OCI-LY7 (cell line): ENCODE results near the gene AGBL4. TPM values are rescaled to one million over a fixed set of nuclear protein-coding genes. Genes with fewer than 3 reads are reported as not detected.

Experiments
- BruUV-seq: library from RNA; stranded (reverse); fragments of 400-500 nt; replicated peaks from 2 replicates; lab custom pipeline; 2021; lab: Mats Ljungman, UMichigan
- CTCF ChIA-PET: fragments of 300-600 bp; sonication (Branson Sonifier 250); formaldehyde crosslinking; loops from one replicate; lab custom pipeline; 2022; ENCODE audit warnings: antibody characterized with exemption; ENCODE audit not compliant: unreplicated experiment; lab: Charles Lee
- POLR2A ChIA-PET: fragments of 300-600 bp; sonication (Branson Sonifier 250); formaldehyde crosslinking; loops from one replicate; lab custom pipeline; 2022; ENCODE audit warnings: antibody characterized with exemption; lab: Charles Lee
- DNase-seq: peaks from one replicate; pipeline ENCODE4 v3.0.0-alpha.2; 2015; ENCODE audit warnings: low spot score
- H2AFZ ChIP-seq: fragments of 200-600 bp; sonication (generic), shearing (Covaris generic); 2 replicates; pipeline ENCODE4 v1.6.1; 2014; ENCODE audit warnings: mild to moderate bottlenecking, antibody characterized with exemption, low read length, moderate library complexity
- H3K27ac ChIP-seq: fragments of 200-600 bp; sonication (generic); 2 replicates; pipeline ENCODE4 v1.5.1; 2014; ENCODE audit warnings: mixed run types, low read depth, mild to moderate bottlenecking, moderate library complexity, low read length, inconsistent platforms; ENCODE audit not compliant: poor library complexity, severe bottlenecking
- H3K36me3 ChIP-seq: fragments of 200-600 bp; sonication (generic); 2 replicates; pipeline ENCODE4 v1.6.1; 2014; ENCODE audit warnings: mild to moderate bottlenecking, antibody characterized with exemption, low read length, moderate library complexity, mixed read lengths; ENCODE audit not compliant: insufficient read depth
- H3K4me1 ChIP-seq: fragments of 200-600 bp; sonication (generic); 2 replicates; pipeline ENCODE4 v1.5.1; 2014; ENCODE audit warnings: mild to moderate bottlenecking, low read length; ENCODE audit not compliant: insufficient read depth, poor library complexity, severe bottlenecking
- H3K4me2 ChIP-seq: fragments of 200-600 bp; sonication (generic); 2 replicates; pipeline ENCODE4 v1.6.1; 2014; ENCODE audit warnings: mild to moderate bottlenecking, low read length
- H3K4me3 ChIP-seq: fragments of 200-600 bp; sonication (generic); 2 replicates; pipeline ENCODE4 v1.5.1; 2014; ENCODE audit warnings: mild to moderate bottlenecking, low read depth, low read length; ENCODE audit not compliant: poor library complexity, severe bottlenecking
- H3K79me2 ChIP-seq: fragments of 200-600 bp; sonication (generic); 2 replicates; pipeline ENCODE4 v1.6.1; 2016; ENCODE audit warnings: low read depth, mild to moderate bottlenecking, low read length, moderate library complexity, mixed read lengths; ENCODE audit not compliant: insufficient read depth
- H3K9me2 ChIP-seq: fragments of 200-600 bp; sonication (generic); 2 replicates; pipeline ENCODE4 v1.6.1; 2016; ENCODE audit warnings: mild to moderate bottlenecking, low read length, mixed read lengths; ENCODE audit not compliant: insufficient read depth
- H3K9me3 ChIP-seq: fragments of 200-600 bp; sonication (generic); 2 replicates; pipeline ENCODE4 v1.6.1; 2014; ENCODE audit warnings: mild to moderate bottlenecking, mixed run types, low read length, mixed read lengths
- H4K20me1 ChIP-seq: fragments of 200-600 bp; sonication (generic); 2 replicates; pipeline ENCODE4 v1.6.1; 2014; ENCODE audit warnings: mild to moderate bottlenecking, antibody characterized with exemption, low read length, moderate library complexity, mixed read lengths; ENCODE audit not compliant: insufficient read depth
- EZH2phosphoT487 ChIP-seq: fragments of 200-600 bp; sonication (generic); IDR thresholded peaks from 2 replicates; pipeline ENCODE4 v1.6.1; 2018; ENCODE audit warnings: low read depth, borderline replicate concordance, mild to moderate bottlenecking, mixed run types, antibody characterized with exemption, low read length, moderate library complexity, mixed read lengths
- intact Hi-C: fragments of 100-400 bp; cut with micrococcal nuclease; formaldehyde crosslinking; loops from one replicate; pipeline ENCODE4 v1.10.0; 2022; ENCODE audit not compliant: unreplicated experiment
- total RNA-seq, 2 experiments: library from RNA; depleted of rRNA in 1 of 2; stranded (reverse); fragments of >200 nt in 1 of 2; shearing (Covaris generic) in 1 of 2; gene quantifications; 2 replicates each; pipeline ENCODE4 v1.2.3, GENCODE V29; 2014 to 2022
- TF ChIP-seq, protein P1 (sequence below): fragments of 200-600 bp; sonication (generic); conservative IDR thresholded peaks from 2 replicates; pipeline ENCODE4 v1.5.1; 2014; ENCODE audit warnings: mild to moderate bottlenecking, antibody characterized with exemption, low read length, moderate library complexity, mixed read lengths

Gene AGBL4
- total RNA-seq, 2 experiments from 2014 or later: not detected

DNA sequence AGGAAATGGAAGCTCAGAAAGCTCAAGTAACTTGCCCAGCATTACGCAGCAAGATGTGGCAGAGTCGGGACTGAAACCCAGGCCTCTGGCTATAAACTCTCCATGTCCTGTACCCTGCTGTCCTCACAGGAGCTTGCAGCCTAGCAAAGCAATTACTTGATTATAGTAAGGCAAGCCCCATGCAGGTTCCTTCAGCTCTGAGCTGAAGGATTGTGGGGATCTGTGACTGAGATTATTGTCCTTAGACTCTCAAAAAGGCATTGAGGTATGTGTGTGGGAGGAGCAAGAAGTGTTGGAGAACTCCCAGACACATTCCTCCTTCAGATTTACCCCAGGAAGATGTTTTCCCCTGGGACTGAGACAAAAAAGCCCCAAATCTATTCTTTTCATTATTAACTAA lies 1427.7 kb downstream of the AGBL4 start:
- no peak overlapping the region for H3K27ac ChIP-seq
- H3K9me3 ChIP-seq: no peaks in the 10 kb centered on the region
- intact Hi-C loops: no loop called here
- TF ChIP-seq EZH2phosphoT487: no peak
- TF ChIP-seq, protein P1, sequence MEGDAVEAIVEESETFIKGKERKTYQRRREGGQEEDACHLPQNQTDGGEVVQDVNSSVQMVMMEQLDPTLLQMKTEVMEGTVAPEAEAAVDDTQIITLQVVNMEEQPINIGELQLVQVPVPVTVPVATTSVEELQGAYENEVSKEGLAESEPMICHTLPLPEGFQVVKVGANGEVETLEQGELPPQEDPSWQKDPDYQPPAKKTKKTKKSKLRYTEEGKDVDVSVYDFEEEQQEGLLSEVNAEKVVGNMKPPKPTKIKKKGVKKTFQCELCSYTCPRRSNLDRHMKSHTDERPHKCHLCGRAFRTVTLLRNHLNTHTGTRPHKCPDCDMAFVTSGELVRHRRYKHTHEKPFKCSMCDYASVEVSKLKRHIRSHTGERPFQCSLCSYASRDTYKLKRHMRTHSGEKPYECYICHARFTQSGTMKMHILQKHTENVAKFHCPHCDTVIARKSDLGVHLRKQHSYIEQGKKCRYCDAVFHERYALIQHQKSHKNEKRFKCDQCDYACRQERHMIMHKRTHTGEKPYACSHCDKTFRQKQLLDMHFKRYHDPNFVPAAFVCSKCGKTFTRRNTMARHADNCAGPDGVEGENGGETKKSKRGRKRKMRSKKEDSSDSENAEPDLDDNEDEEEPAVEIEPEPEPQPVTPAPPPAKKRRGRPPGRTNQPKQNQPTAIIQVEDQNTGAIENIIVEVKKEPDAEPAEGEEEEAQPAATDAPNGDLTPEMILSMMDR: no peak
- H3K9me2 ChIP-seq: no peaks in the 10 kb centered on the region
- BruUV-seq: no TSS peak
- no peaks in the 10 kb centered on the region for H3K36me3 ChIP-seq
- no peak for DNase-seq
- no peaks in the 10 kb centered on the region; the same call in 1 of the 2 replicates for H4K20me1 ChIP-seq
- no peak overlapping the region for H3K4me3 ChIP-seq
- no peaks in the 10 kb centered on the region for H3K79me2 ChIP-seq
- no peak overlapping the region for H3K4me2 ChIP-seq
- no peaks in the 10 kb centered on the region for H3K4me1 ChIP-seq
- ChIA-PET POLR2A (no interaction called here), CTCF (no interaction called here)
- no peak overlapping the region for H2AFZ ChIP-seq

DNA sequence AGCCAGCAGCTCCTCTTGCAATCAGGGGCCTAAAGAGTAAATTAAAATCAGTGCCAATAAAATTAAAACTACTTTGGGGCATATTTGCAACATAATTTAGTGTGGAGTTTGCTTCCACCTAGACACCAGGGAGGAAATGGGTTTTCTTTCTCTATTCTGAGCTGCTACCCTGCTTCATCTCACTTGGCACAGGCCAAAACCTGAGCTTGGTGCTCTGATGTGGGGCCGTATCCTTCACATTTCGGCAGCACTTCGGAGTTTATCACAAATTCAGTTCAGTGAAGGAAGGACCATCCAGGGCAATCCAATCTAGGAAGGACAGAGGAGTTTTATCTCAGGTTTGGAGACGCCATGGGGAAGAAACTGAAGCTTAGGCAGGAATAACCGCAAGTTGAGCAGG lies 1428.1 kb downstream of the AGBL4 start:
- Histone ChIP-seq H3K4me3 (no peak overlapping the region), H3K9me3 (no peaks in the 10 kb centered on the region), H3K36me3 (no peaks in the 10 kb centered on the region), H3K9me2 (no peaks in the 10 kb centered on the region), H4K20me1 (no peaks in the 10 kb centered on the region; the same call in 1 of the 2 replicates), H2AFZ (no peak overlapping the region), H3K4me2 (no peak overlapping the region), H3K79me2 (no peaks in the 10 kb centered on the region), H3K27ac (no peak overlapping the region), H3K4me1 (no peaks in the 10 kb centered on the region)
- intact Hi-C loops: no loop called here
- no peak for DNase-seq
- TF ChIP-seq EZH2phosphoT487: no peak
- TF ChIP-seq, protein P1: no peak
- no TSS peak for BruUV-seq
- ChIA-PET CTCF (no interaction called here), POLR2A (no interaction called here)

DNA sequence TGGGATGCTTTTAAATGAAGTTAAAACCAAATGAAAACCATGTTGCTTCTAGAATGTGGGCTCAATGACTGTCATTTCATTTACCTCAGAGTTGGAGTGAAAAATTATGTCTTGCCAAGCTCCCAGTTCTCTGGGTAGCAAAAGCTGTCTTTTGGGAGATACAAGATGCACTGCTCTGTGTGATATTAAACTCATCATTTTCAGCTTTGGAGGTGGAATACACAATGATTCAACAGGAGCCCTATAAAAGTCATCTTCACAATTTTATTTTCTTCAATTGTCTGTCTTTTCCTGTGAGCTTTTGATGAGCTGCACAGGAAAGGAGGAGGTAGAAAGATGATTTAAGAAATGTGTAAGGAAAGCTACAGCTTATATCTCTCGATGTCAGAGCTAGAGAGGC lies 1431.4 kb downstream of the AGBL4 start:
- intact Hi-C loops: no loop called here
- ChIA-PET CTCF (no interaction called here), POLR2A (no interaction called here)
- no TSS peak for BruUV-seq
- no peak for TF ChIP-seq EZH2phosphoT487
- TF ChIP-seq, protein P1: no peak
- no peak overlapping the region for H3K27ac ChIP-seq
- no peak overlapping the region for H2AFZ ChIP-seq
- H3K4me2 ChIP-seq: no peak overlapping the region
- no peaks in the 10 kb centered on the region for H3K79me2 ChIP-seq
- no peaks in the 10 kb centered on the region for H3K36me3 ChIP-seq
- H3K4me1 ChIP-seq: no peaks in the 10 kb centered on the region
- no peaks in the 10 kb centered on the region; the same call in 1 of the 2 replicates for H4K20me1 ChIP-seq
- no peak for DNase-seq
- H3K9me2 ChIP-seq: no peaks in the 10 kb centered on the region
- H3K4me3 ChIP-seq: no peak overlapping the region
- no peaks in the 10 kb centered on the region for H3K9me3 ChIP-seq
